ENCODE measurements around the gene TRIO. TPM values are rescaled to one million over a fixed set of nuclear protein-coding genes. Genes with fewer than 3 reads are reported as not detected.

Gene TRIO
- total RNA-seq, 1 donor from 2014 or later = 71.6 TPM

- FAIRE-seq = no peak
- H3K4me3 ChIP-seq (ENCODE audit: low read depth, low read length) = no peak overlapping the region
- H3K27me3 ChIP-seq (ENCODE audit: control insufficient read depth, insufficient read depth, low read length) = no peaks in the 10 kb centered on the region
- peaks cover 2% of the 10 kb centered on the region for H3K36me3 ChIP-seq (ENCODE audit: control insufficient read depth, insufficient read depth, low read length)
- no peak for DNase-seq (ENCODE audit: low read depth)
- TF ChIP-seq CTCF (IDR thresholded peaks at IDR 0.05; ENCODE audit: insufficient read depth, low read length, severe bottlenecking) = no peak
Measured at GRCh38 chr5:14245132-14245925, 102.2 kb downstream of the TRIO start.

GRCh38 chr5:14246350-14247053, 103.4 kb downstream of the TRIO start:
- no peak for DNase-seq (ENCODE audit: low read depth)
- no peak for TF ChIP-seq CTCF (IDR thresholded peaks at IDR 0.05; ENCODE audit: insufficient read depth, low read length, severe bottlenecking)
- no peak for FAIRE-seq
- no peak overlapping the region for H3K4me3 ChIP-seq (ENCODE audit: low read depth, low read length)
- no peaks in the 10 kb centered on the region for H3K27me3 ChIP-seq (ENCODE audit: control insufficient read depth, insufficient read depth, low read length)
- H3K36me3 ChIP-seq (ENCODE audit: control insufficient read depth, insufficient read depth, low read length) = peaks cover 2% of the 10 kb centered on the region

GRCh38 chr5:14247054-14247386, 103.9 kb downstream of the TRIO start:
- Histone ChIP-seq H3K27me3 (ENCODE audit: control insufficient read depth, insufficient read depth, low read length) (no peaks in the 10 kb centered on the region), H3K36me3 (ENCODE audit: control insufficient read depth, insufficient read depth, low read length) (peaks cover 2% of the 10 kb centered on the region), H3K4me3 (ENCODE audit: low read depth, low read length) (no peak overlapping the region)
- no peak for TF ChIP-seq CTCF (IDR thresholded peaks at IDR 0.05; ENCODE audit: insufficient read depth, low read length, severe bottlenecking)
- DNase-seq (ENCODE audit: low read depth) (no peak), FAIRE-seq (no peak)

GRCh38 chr5:14249258-14250082, 106.3 kb downstream of the TRIO start:
- Histone ChIP-seq H3K27me3 (ENCODE audit: control insufficient read depth, insufficient read depth, low read length) (no peaks in the 10 kb centered on the region), H3K36me3 (ENCODE audit: control insufficient read depth, insufficient read depth, low read length) (peaks cover 2% of the 10 kb centered on the region), H3K4me3 (ENCODE audit: low read depth, low read length) (no peak overlapping the region)
- FAIRE-seq (no peak), DNase-seq (ENCODE audit: low read depth) (no peak)
- no peak for TF ChIP-seq CTCF (IDR thresholded peaks at IDR 0.05; ENCODE audit: insufficient read depth, low read length, severe bottlenecking)

GRCh38 chr5:14250084-14250695, 107.0 kb downstream of the TRIO start:
- Histone ChIP-seq H3K4me3 (ENCODE audit: low read depth, low read length) (no peak overlapping the region), H3K36me3 (ENCODE audit: control insufficient read depth, insufficient read depth, low read length) (peaks cover 2% of the 10 kb centered on the region), H3K27me3 (ENCODE audit: control insufficient read depth, insufficient read depth, low read length) (no peaks in the 10 kb centered on the region)
- DNase-seq (ENCODE audit: low read depth) = peak; percentile 37
- FAIRE-seq = no peak
- no peak for TF ChIP-seq CTCF (IDR thresholded peaks at IDR 0.05; ENCODE audit: insufficient read depth, low read length, severe bottlenecking)
